Parathyroid adenoma (tissue), 2 donors: Measurements from ENCODE around the gene CAMK2D.

Source experiments
- H2AFZ ChIP-seq: fragments of 300-600 bp; sonication (generic); one replicate; pipeline ENCODE4 v1.7.0; 2017; ENCODE audit warnings: antibody characterized with exemption, mild to moderate bottlenecking
- H3K27ac ChIP-seq: fragments of 300-600 bp; sonication (generic); one replicate; pipeline ENCODE4 v1.7.0; 2017
- H3K27me3 ChIP-seq: fragments of 300-600 bp; sonication (generic); one replicate; pipeline ENCODE4 v1.7.0; 2017; ENCODE audit warnings: low read length; ENCODE audit not compliant: control insufficient read depth, insufficient read depth
- H3K36me3 ChIP-seq: fragments of 300-600 bp; sonication (generic); one replicate; pipeline ENCODE4 v1.7.0; 2017; ENCODE audit warnings: low read length; ENCODE audit not compliant: control insufficient read depth, insufficient read depth
- H3K4me1 ChIP-seq: fragments of 300-600 bp; sonication (generic); one replicate; pipeline ENCODE4 v1.7.0; 2017; ENCODE audit warnings: control low read depth
- H3K4me2 ChIP-seq: fragments of 300-600 bp; sonication (generic); one replicate; pipeline ENCODE4 v1.7.0; 2017; ENCODE audit warnings: low read length
- H3K4me3 ChIP-seq: fragments of 300-600 bp; sonication (generic); one replicate; pipeline ENCODE4 v1.7.0; 2017; ENCODE audit warnings: low read depth, low read length
- H3K79me2 ChIP-seq: fragments of 300-600 bp; sonication (generic); one replicate; pipeline ENCODE4 v1.7.0; 2017; ENCODE audit warnings: control low read depth
- H3K9ac ChIP-seq: fragments of 300-600 bp; sonication (generic); one replicate; pipeline ENCODE4 v1.7.0; 2017; ENCODE audit warnings: mild to moderate bottlenecking
- H3K9me3 ChIP-seq: fragments of 300-600 bp; sonication (generic); one replicate; pipeline ENCODE4 v1.7.0; 2017; ENCODE audit warnings: low read length; ENCODE audit not compliant: control insufficient read depth
- TF ChIP-seq, protein P1 (sequence below): fragments of 300-600 bp; sonication (generic); IDR thresholded peaks from one replicate; pipeline ENCODE4 v1.7.0; 2017; ENCODE audit warnings: antibody characterized with exemption, mild to moderate bottlenecking
- donor health status: primary hyperparathyroidism.

CAMK2D gene

DNA sequence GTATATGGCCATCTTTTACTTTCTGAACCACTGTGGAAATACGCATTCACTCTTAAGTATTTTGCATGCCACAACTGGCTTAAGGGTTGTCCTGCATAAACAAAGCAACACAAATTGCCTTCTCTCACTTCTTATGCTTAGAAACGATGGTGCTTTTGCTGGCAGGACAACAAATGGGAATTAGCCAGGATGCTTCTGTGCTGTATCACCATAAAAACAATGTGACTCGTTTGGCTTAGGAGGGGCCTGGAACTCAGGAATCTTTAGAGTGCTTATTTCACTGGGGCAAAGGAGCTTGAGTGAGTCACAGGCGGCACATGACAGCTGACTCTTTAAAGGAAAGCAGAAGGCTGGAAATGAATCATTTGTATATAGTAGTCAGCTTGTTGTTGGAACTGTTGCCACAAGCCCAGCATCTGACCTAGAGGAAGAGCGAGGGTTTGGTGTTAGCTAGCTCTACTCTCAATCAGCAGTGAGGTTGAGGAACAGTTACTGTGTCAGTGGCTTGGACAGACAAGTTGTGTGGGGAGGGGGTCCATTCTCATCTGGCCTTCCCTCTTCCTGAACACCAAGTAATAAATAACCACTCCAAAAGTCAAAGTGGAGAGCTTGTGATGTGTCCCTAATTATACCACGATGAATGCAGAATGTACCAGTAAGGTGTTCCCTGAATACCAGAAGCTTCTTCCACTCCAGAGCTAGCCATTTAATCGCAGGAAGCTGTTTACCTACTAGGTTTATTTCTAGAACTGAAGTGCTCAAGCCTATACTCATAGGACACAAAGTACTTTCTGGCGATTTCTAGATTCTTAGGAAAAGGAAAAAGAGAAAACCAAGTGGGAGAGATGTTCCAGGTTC lies 293.1 kb downstream of the CAMK2D start:
- TF ChIP-seq, protein P1, sequence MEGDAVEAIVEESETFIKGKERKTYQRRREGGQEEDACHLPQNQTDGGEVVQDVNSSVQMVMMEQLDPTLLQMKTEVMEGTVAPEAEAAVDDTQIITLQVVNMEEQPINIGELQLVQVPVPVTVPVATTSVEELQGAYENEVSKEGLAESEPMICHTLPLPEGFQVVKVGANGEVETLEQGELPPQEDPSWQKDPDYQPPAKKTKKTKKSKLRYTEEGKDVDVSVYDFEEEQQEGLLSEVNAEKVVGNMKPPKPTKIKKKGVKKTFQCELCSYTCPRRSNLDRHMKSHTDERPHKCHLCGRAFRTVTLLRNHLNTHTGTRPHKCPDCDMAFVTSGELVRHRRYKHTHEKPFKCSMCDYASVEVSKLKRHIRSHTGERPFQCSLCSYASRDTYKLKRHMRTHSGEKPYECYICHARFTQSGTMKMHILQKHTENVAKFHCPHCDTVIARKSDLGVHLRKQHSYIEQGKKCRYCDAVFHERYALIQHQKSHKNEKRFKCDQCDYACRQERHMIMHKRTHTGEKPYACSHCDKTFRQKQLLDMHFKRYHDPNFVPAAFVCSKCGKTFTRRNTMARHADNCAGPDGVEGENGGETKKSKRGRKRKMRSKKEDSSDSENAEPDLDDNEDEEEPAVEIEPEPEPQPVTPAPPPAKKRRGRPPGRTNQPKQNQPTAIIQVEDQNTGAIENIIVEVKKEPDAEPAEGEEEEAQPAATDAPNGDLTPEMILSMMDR, result no peak
- Histone ChIP-seq H3K27ac (no peak overlapping the region), H3K4me1 (no peaks in the 10 kb centered on the region), H3K4me3 (no peak overlapping the region), H3K36me3 (no peaks in the 10 kb centered on the region), H3K9ac (no peak overlapping the region), H3K4me2 (no peak overlapping the region), H3K27me3 (no peaks in the 10 kb centered on the region), H3K79me2 (no peaks in the 10 kb centered on the region), H2AFZ (no peak overlapping the region), H3K9me3 (no peaks in the 10 kb centered on the region)

DNA sequence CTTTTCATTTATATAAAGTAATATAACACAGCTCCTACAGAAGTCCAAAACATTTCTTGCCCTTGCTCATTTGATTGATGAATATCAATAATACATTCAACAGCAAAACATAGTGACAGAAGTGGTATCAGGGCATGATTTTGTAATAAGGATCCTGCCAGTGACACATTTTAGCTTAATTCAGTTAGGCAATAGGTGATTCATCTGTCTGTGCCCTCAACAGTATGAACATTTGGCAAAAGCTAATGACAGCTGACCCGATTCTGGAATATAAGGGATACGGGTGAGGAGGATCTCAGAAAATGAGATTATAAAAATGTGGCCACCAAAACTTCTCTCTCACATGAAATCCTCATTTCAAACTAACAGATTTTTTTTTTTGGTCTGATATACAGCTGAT lies 294.0 kb downstream of the CAMK2D start:
- Histone ChIP-seq H3K4me1 (no peaks in the 10 kb centered on the region), H3K9ac (no peak overlapping the region), H2AFZ (no peak overlapping the region), H3K9me3 (no peaks in the 10 kb centered on the region), H3K27ac (no peak overlapping the region), H3K27me3 (no peaks in the 10 kb centered on the region), H3K36me3 (no peaks in the 10 kb centered on the region), H3K79me2 (no peaks in the 10 kb centered on the region), H3K4me2 (no peak overlapping the region), H3K4me3 (no peak overlapping the region)
- TF ChIP-seq, protein P1, result no peak

DNA sequence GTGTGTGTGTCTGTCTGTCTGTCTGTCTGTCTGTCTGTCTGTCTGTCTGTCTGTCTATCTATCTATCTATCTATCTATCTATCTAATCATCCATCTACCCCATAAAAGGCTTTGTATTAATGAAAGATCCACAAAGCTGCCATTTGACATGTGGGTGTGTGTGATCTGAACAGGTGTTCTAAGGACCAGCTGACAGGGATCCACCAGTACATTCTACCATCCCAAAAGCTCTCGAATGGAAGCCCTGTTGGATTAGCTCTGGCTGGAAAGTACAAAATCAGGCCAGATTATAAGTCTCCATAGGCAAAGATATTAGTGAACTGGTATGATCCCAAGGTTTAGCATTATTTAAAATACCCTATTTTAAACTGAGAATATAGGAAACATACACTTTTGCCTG lies 299.3 kb downstream of the CAMK2D start:
- no peaks in the 10 kb centered on the region for H3K9me3 ChIP-seq
- no peaks in the 10 kb centered on the region for H3K79me2 ChIP-seq
- H3K4me3 ChIP-seq, result no peak overlapping the region
- H3K27me3 ChIP-seq, result no peaks in the 10 kb centered on the region
- no peak overlapping the region for H3K9ac ChIP-seq
- H3K4me1 ChIP-seq, result no peaks in the 10 kb centered on the region
- no peaks in the 10 kb centered on the region for H3K36me3 ChIP-seq
- no peak overlapping the region for H3K4me2 ChIP-seq
- no peak overlapping the region for H3K27ac ChIP-seq
- TF ChIP-seq, protein P1, result no peak
- H2AFZ ChIP-seq, result no peak overlapping the region

DNA sequence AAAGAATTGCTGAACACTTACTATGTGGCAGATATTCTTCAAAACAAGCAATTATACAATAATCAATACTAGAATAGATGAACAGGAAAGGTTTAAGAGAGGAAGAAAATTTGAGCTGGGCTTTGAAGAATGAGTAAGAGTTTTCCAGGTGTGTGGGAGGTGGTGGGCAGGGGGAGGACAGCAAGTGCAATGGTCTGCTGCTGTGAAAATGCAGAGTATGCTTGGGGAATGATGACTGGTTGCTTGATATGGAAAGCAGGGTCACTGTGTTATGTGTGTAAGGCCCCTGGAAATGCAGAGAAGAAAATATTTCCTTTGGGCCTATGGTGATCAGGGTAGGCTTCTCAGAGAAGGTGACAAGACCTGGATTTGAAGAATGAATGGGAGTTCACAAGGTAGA lies 300.3 kb downstream of the CAMK2D start:
- Histone ChIP-seq H3K27me3 (no peaks in the 10 kb centered on the region), H3K4me1 (no peaks in the 10 kb centered on the region), H3K36me3 (no peaks in the 10 kb centered on the region), H3K79me2 (no peaks in the 10 kb centered on the region), H3K9me3 (no peaks in the 10 kb centered on the region), H3K4me2 (no peak overlapping the region), H3K4me3 (no peak overlapping the region), H3K9ac (no peak overlapping the region), H3K27ac (no peak overlapping the region), H2AFZ (no peak overlapping the region)
- TF ChIP-seq, protein P1, result no peak

DNA sequence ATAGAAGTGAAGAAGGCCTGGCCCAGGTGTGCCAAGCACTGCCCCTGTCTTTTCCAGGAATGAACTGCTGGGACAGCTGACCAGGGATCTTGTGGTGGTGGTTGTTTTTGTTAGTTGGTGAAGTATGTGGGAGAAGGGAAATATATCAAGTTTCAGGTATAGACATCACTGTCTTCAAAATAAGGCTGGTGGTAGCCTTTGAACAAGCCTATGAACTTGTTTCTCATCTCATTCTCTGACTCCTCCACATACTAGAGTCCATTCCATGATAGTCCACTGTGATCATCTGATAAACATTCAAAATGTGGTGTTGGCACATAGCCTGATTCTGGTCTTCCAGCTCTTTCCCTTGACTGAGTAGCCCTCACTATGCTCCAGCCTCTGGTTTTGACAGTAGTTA lies 303.7 kb downstream of the CAMK2D start:
- TF ChIP-seq, protein P1, result no peak
- Histone ChIP-seq H3K27me3 (no peaks in the 10 kb centered on the region), H3K9me3 (no peaks in the 10 kb centered on the region), H3K4me3 (no peak overlapping the region), H3K4me2 (no peak overlapping the region), H3K79me2 (no peaks in the 10 kb centered on the region), H2AFZ (no peak overlapping the region), H3K9ac (no peak overlapping the region), H3K27ac (no peak overlapping the region), H3K36me3 (no peaks in the 10 kb centered on the region), H3K4me1 (no peaks in the 10 kb centered on the region)
